ENCODE data around the gene KCND2. TPM values are rescaled to one million over a fixed set of nuclear protein-coding genes. Genes with fewer than 3 reads are reported as not detected.
"Not testable (repeated sequence)": the region's sequence is repeated elsewhere in the genome, so short reads cannot be mapped to it uniquely, and the experiment has no call there.

KCND2 gene
- total RNA-seq, 1 donor from 2014 or later: 4.9 TPM

GRCh38 chr7:120502132-120502531, 229.2 kb downstream of the KCND2 start:
- DNase-seq (ENCODE audit: low spot score): no peak

- no peak for DNase-seq (ENCODE audit: low spot score)
Observed at GRCh38 chr7:120502825-120503224, 229.8 kb downstream of the KCND2 start.

- no peak for DNase-seq (ENCODE audit: low spot score)
Observed at GRCh38 chr7:120504386-120504785, 231.4 kb downstream of the KCND2 start.

- no peak for DNase-seq (ENCODE audit: low spot score)
Observed at GRCh38 chr7:120505770-120506169, 232.8 kb downstream of the KCND2 start.

GRCh38 chr7:120512701-120513100, 239.7 kb downstream of the KCND2 start:
- no peak for DNase-seq (ENCODE audit: low spot score)

- no peak for DNase-seq (ENCODE audit: low spot score)
Observed at GRCh38 chr7:120519224-120519623, 246.2 kb downstream of the KCND2 start.

- no peak for DNase-seq (ENCODE audit: low spot score)
Observed at GRCh38 chr7:120521761-120522737, 249.1 kb downstream of the KCND2 start.

- DNase-seq (ENCODE audit: low spot score): no peak
Observed at GRCh38 chr7:120523985-120524384, 251.0 kb downstream of the KCND2 start.

- no peak for DNase-seq (ENCODE audit: low spot score)
Observed at GRCh38 chr7:120526902-120527509, 254.0 kb downstream of the KCND2 start.

GRCh38 chr7:120529736-120530135, 256.8 kb downstream of the KCND2 start:
- no peak for DNase-seq (ENCODE audit: low spot score)

GRCh38 chr7:120538335-120538734, 265.4 kb downstream of the KCND2 start:
- no peak for DNase-seq (ENCODE audit: low spot score)

GRCh38 chr7:120539321-120539720, 266.3 kb downstream of the KCND2 start:
- DNase-seq (ENCODE audit: low spot score): no peak

- DNase-seq (ENCODE audit: low spot score): no peak
Observed at GRCh38 chr7:120547605-120548004, 274.6 kb downstream of the KCND2 start.

GRCh38 chr7:120550494-120551048, 277.6 kb downstream of the KCND2 start:
- DNase-seq (ENCODE audit: low spot score): no peak

- DNase-seq (ENCODE audit: low spot score): no peak
Observed at GRCh38 chr7:120553491-120553890, 280.5 kb downstream of the KCND2 start.

GRCh38 chr7:120554960-120555571, 282.1 kb downstream of the KCND2 start:
- no peak for DNase-seq (ENCODE audit: low spot score)

- no peak for DNase-seq (ENCODE audit: low spot score)
Observed at GRCh38 chr7:120564145-120564544, 291.2 kb downstream of the KCND2 start.

GRCh38 chr7:120567204-120567603, 294.2 kb downstream of the KCND2 start:
- no peak for DNase-seq (ENCODE audit: low spot score)

GRCh38 chr7:120578657-120579056, 305.7 kb downstream of the KCND2 start:
- DNase-seq (ENCODE audit: low spot score): not testable (repeated sequence)

- DNase-seq (ENCODE audit: low spot score): no peak
Observed at GRCh38 chr7:120582916-120583315, 309.9 kb downstream of the KCND2 start.

- no peak for DNase-seq (ENCODE audit: low spot score)
Observed at GRCh38 chr7:120583899-120584586, 311.1 kb downstream of the KCND2 start.

GRCh38 chr7:120586571-120586970, 313.6 kb downstream of the KCND2 start:
- no peak for DNase-seq (ENCODE audit: low spot score)
